ENCODE results near the gene TRIM32. TPM values are rescaled to one million over a fixed set of nuclear protein-coding genes. Genes with fewer than 3 reads are reported as not detected.

Gene TRIM32
- total RNA-seq (2021): 40.5 TPM in 2 replicates
- percentile 89 among the genes with signal in this experiment for Bru-seq, nascent RNA
- percentile 92 among the genes with signal in this experiment for BruChase-seq, experiment 1, labeled RNA remaining after a 2-hour chase
- percentile 71 among the genes with signal in this experiment for BruChase-seq, experiment 2, labeled RNA remaining after a 6-hour chase
- long read RNA-seq, transcript TRIM32-203 (2 exons, 3,717 nt): minor isoform, 15 of 46 reads
- long read RNA-seq, transcript TRIM32-201 (2 exons, 3,688 nt): major isoform, 23 of 46 reads
- long read RNA-seq, partial matches to known transcripts: 6 of 46 reads
- long read RNA-seq, other reads (novel, unspliced or antisense): 1 of 46 reads

GRCh38 chr9:116687074-116687753 lies at the start of gene TRIM32:
Gene TRIM32, plus strand, starts transcription at chr9:116687305. Its CDS starts 10,438 bp downstream, at chr9:116697743.
- no peaks in the 10 kb centered on the region for H4K20me1 ChIP-seq (ENCODE audit: insufficient read depth)
- peak within 1 kb of the TSS; percentile 87 for H2AFZ ChIP-seq
- intact Hi-C loops (cut with micrococcal nuclease; ENCODE audit: unreplicated experiment): no loop called here
- no TSS peak for BruUV-seq (replicated peaks)
- H3K9me2 ChIP-seq (ENCODE audit: insufficient read depth): no peaks in the 10 kb centered on the region
- POLR2A ChIA-PET (ENCODE audit: unreplicated experiment): interaction anchor here (0.5 to 0.7 kb wide), 3 partner anchors 45 to 591 kb away, joined by 3 to 8 read pairs (median 6); no protein-coding TSS in a partner anchor
- CTCF ChIA-PET: interaction anchor here (0.6 to 0.7 kb wide), 2 partner anchors 449 to 1775 kb away, joined by 3 to 9 read pairs; no protein-coding TSS in a partner anchor
- no peak within 1 kb of the TSS for H3K27ac ChIP-seq
- peak; percentile 74 to 96 for DNase-seq
- H3K9me3 ChIP-seq (ENCODE audit: insufficient read depth, low read depth): no peaks in the 10 kb centered on the region
- H3K36me3 ChIP-seq (ENCODE audit: low read depth): no peaks in the 10 kb centered on the region
- H3K79me2 ChIP-seq (ENCODE audit: low read depth): peaks cover 48% of the 10 kb centered on the region
- TF ChIP-seq EZH2 (IDR thresholded peaks at IDR 0.05; ENCODE audit: low read depth) (no peak), CTCF (conservative IDR thresholded peaks at IDR 0.05) (no peak)
- peaks cover 3% of the 10 kb centered on the region for H3F3A ChIP-seq (ENCODE audit: insufficient read depth, low read depth)
- H3K4me1 ChIP-seq (replicated peaks; ENCODE audit: insufficient read depth): peaks cover 40% of the 10 kb centered on the region
- H3K4me3 ChIP-seq: peak within 1 kb of the TSS; percentile 84
- no peaks in the 10 kb centered on the region for H3K27me3 ChIP-seq (ENCODE audit: insufficient read depth, low read depth)
- H3K4me2 ChIP-seq: peak within 1 kb of the TSS; percentile 88

- Histone ChIP-seq H3K9me3 (ENCODE audit: insufficient read depth, low read depth) (no peaks in the 10 kb centered on the region), H2AFZ (no peak overlapping the region), H3K9me2 (ENCODE audit: insufficient read depth) (no peaks in the 10 kb centered on the region), H3K27me3 (ENCODE audit: insufficient read depth, low read depth) (no peaks in the 10 kb centered on the region), H3K4me3 (no peak overlapping the region), H3K4me1 (replicated peaks; ENCODE audit: insufficient read depth) (no peaks in the 10 kb centered on the region), H4K20me1 (ENCODE audit: insufficient read depth) (no peaks in the 10 kb centered on the region), H3F3A (ENCODE audit: insufficient read depth, low read depth) (no peaks in the 10 kb centered on the region), H3K4me2 (no peak overlapping the region), H3K36me3 (ENCODE audit: low read depth) (no peaks in the 10 kb centered on the region), H3K79me2 (ENCODE audit: low read depth) (no peaks in the 10 kb centered on the region), H3K27ac (no peak overlapping the region)
- DNase-seq: no peak
- TF ChIP-seq CTCF (conservative IDR thresholded peaks at IDR 0.05) (no peak), EZH2 (IDR thresholded peaks at IDR 0.05; ENCODE audit: low read depth) (no peak)
- intact Hi-C loops (cut with micrococcal nuclease; ENCODE audit: unreplicated experiment): no loop called here
- BruUV-seq (replicated peaks): no TSS peak
- ChIA-PET POLR2A (ENCODE audit: unreplicated experiment) (no interaction called here), CTCF (no interaction called here)
Measured at GRCh38 chr9:116639251-116639741, 47.8 kb upstream of the TRIM32 start.

GRCh38 chr9:116641292-116642059 lies 45.6 kb upstream of the TRIM32 start:
- Histone ChIP-seq H3K27me3 (ENCODE audit: insufficient read depth, low read depth) (no peaks in the 10 kb centered on the region), H2AFZ (no peak overlapping the region), H3K79me2 (ENCODE audit: low read depth) (no peaks in the 10 kb centered on the region), H3K4me2 (no peak overlapping the region), H4K20me1 (ENCODE audit: insufficient read depth) (no peaks in the 10 kb centered on the region), H3F3A (ENCODE audit: insufficient read depth, low read depth) (no peaks in the 10 kb centered on the region), H3K9me2 (ENCODE audit: insufficient read depth) (no peaks in the 10 kb centered on the region), H3K4me3 (no peak overlapping the region), H3K27ac (no peak overlapping the region), H3K36me3 (ENCODE audit: low read depth) (no peaks in the 10 kb centered on the region), H3K9me3 (ENCODE audit: insufficient read depth, low read depth) (no peaks in the 10 kb centered on the region), H3K4me1 (replicated peaks; ENCODE audit: insufficient read depth) (no peaks in the 10 kb centered on the region)
- intact Hi-C loops (cut with micrococcal nuclease; ENCODE audit: unreplicated experiment): no loop called here
- TF ChIP-seq EZH2 (IDR thresholded peaks at IDR 0.05; ENCODE audit: low read depth): no peak
- TF ChIP-seq CTCF (conservative IDR thresholded peaks at IDR 0.05): no peak
- POLR2A ChIA-PET (ENCODE audit: unreplicated experiment): no interaction called here
- CTCF ChIA-PET: interaction anchor here (0.7 kb wide), 1 partner anchor 1054 kb away, joined by 7 read pairs; no protein-coding TSS in a partner anchor
- no TSS peak for BruUV-seq (replicated peaks)
- DNase-seq: peak in 1 of 2 experiments; percentile 44

Measured in PC-9 (cell line).